ENCODE measurements around the gene RAD18. TPM values are rescaled to one million over a fixed set of nuclear protein-coding genes. Genes with fewer than 3 reads are reported as not detected.

Gene RAD18
- polyA plus RNA-seq, 4 donors, result 5.5 to 16.3 (median 8.1) TPM

DNA sequence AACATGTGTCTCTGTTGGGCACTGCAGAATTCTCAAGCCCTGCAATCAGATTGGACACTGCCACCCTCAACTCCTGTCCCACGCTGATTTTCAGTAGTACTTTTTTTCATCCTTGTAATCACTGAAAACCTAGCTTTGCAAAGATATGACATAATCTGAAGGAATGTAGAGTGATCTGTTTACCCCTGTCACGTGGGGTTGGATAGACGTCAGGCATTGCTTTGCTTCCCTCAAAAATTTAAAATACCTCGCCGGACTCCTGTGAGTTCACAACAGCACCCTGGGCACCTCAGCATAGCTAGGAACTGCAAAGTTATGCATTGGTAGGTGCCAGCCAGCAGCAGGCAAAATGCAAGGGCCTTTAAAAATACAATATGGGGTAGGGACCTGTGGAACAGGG is 122.7 kb downstream of the RAD18 start:
- no peaks in the 10 kb centered on the region for H3K36me3 ChIP-seq (ENCODE audit: control insufficient read depth in 3 of 3, insufficient read depth in 2 of 3, low read depth in 1 of 3, low read length in 3 of 3)
- no peaks in the 10 kb centered on the region for H3K9me3 ChIP-seq (ENCODE audit: control insufficient read depth in 2 of 2, insufficient read depth in 1 of 2, low read depth in 1 of 2, low read length in 1 of 2)
- no peaks in the 10 kb centered on the region for H3K27me3 ChIP-seq (ENCODE audit: control insufficient read depth in 3 of 3, insufficient read depth in 3 of 3, low read length in 3 of 3)
- H3K27ac ChIP-seq (ENCODE audit: low read depth in 1 of 3, low read length in 2 of 3), result no peak overlapping the region
- H3K4me1 ChIP-seq (ENCODE audit: control insufficient read depth in 3 of 3, insufficient read depth in 2 of 3, low read depth in 1 of 3, low read length in 2 of 3), result no peaks in the 10 kb centered on the region
- no peak overlapping the region for H3K4me3 ChIP-seq (ENCODE audit: low read depth in 1 of 3, low read length in 3 of 3)
- 77 to 89% (median 80%) methylated on average over 5 of the region's 5 CpGs for whole genome bisulfite sequencing, 3 donors
- FAIRE-seq, result no peak
- no peak for DNase-seq

GRCh38 chr3:8839607-8840325 is 123.5 kb downstream of the RAD18 start:
- DNase-seq (no peak), FAIRE-seq (no peak)
- H3K4me3 ChIP-seq (ENCODE audit: low read depth in 1 of 3, low read length in 3 of 3), result no peak overlapping the region
- H3K9me3 ChIP-seq (ENCODE audit: control insufficient read depth in 2 of 2, insufficient read depth in 1 of 2, low read depth in 1 of 2, low read length in 1 of 2), result no peaks in the 10 kb centered on the region
- H3K27me3 ChIP-seq (ENCODE audit: control insufficient read depth in 3 of 3, insufficient read depth in 3 of 3, low read length in 3 of 3), result no peaks in the 10 kb centered on the region
- WGBS, 3 donors, result 83 to 89% (median 88%) methylated on average over 9 of the region's 9 CpGs
- H3K4me1 ChIP-seq (ENCODE audit: control insufficient read depth in 3 of 3, insufficient read depth in 2 of 3, low read depth in 1 of 3, low read length in 2 of 3), result no peaks in the 10 kb centered on the region
- H3K27ac ChIP-seq (ENCODE audit: low read depth in 1 of 3, low read length in 2 of 3), result no peak overlapping the region
- H3K36me3 ChIP-seq (ENCODE audit: control insufficient read depth in 3 of 3, insufficient read depth in 2 of 3, low read depth in 1 of 3, low read length in 3 of 3), result no peaks in the 10 kb centered on the region

DNA sequence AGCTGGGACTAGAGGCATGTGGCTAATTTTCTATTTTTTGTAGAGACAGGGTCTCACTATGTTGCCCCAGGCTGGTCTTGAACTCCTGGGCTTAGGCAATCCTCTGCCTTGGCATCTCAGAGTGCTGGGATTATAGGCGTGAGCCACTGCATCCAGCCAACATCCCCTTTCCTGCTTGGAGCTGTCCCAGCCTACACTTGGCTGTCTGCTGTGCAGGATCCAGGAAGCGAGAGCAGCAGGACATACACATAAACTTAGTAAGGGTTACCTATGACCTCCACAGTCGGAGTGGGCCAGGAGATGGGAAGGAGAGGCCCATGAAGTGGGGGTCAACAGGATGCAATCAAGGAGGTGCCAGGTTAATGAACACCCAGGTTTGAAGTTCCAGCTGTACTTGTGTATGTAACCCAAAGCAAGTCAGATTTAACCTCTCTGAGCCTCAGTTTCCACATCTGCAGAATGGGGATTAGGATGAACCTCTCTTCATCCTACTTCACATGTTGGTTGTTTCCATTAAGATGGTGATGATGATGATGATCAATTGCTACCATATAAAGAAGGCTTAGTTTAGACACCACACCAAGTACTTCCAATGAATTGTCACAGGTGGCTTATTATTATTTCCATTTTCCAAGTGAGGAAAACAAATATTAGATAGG is 124.4 kb downstream of the RAD18 start:
- DNase-seq (no peak), FAIRE-seq (no peak)
- Histone ChIP-seq H3K4me1 (ENCODE audit: control insufficient read depth in 3 of 3, insufficient read depth in 2 of 3, low read depth in 1 of 3, low read length in 2 of 3) (no peaks in the 10 kb centered on the region), H3K27me3 (ENCODE audit: control insufficient read depth in 3 of 3, insufficient read depth in 3 of 3, low read length in 3 of 3) (no peaks in the 10 kb centered on the region), H3K4me3 (ENCODE audit: low read depth in 1 of 3, low read length in 3 of 3) (no peak overlapping the region), H3K36me3 (ENCODE audit: control insufficient read depth in 3 of 3, insufficient read depth in 2 of 3, low read depth in 1 of 3, low read length in 3 of 3) (no peaks in the 10 kb centered on the region), H3K9me3 (ENCODE audit: control insufficient read depth in 2 of 2, insufficient read depth in 1 of 2, low read depth in 1 of 2, low read length in 1 of 2) (no peaks in the 10 kb centered on the region), H3K27ac (ENCODE audit: low read depth in 1 of 3, low read length in 2 of 3) (no peak overlapping the region)
- 88 to 94% (median 91%) methylated on average over 3 of the region's 3 CpGs for WGBS, 3 donors

DNA sequence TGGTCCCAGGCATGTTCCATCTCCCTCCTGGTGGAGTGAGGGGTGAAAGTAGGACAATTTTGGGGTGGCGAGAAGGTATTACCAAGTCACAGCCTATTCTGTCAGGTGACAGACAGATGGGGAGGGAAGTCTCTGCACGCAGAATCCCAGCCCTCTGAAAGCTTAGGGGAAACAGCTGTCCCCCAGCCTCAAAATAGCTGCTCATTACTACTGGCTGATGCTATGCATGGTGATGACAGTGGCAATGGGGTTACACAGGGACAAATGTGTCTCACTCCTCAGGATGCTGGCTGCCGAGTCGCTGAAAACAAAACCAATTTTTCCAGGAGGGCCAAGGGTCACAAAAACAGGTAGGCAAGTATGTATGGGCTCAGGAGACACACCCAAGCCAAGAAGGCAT is 125.0 kb downstream of the RAD18 start:
- DNase-seq, result no peak
- Histone ChIP-seq H3K27ac (ENCODE audit: low read depth in 1 of 3, low read length in 2 of 3) (no peak overlapping the region), H3K27me3 (ENCODE audit: control insufficient read depth in 3 of 3, insufficient read depth in 3 of 3, low read length in 3 of 3) (no peaks in the 10 kb centered on the region), H3K9me3 (ENCODE audit: control insufficient read depth in 2 of 2, insufficient read depth in 1 of 2, low read depth in 1 of 2, low read length in 1 of 2) (no peaks in the 10 kb centered on the region), H3K36me3 (ENCODE audit: control insufficient read depth in 3 of 3, insufficient read depth in 2 of 3, low read depth in 1 of 3, low read length in 3 of 3) (no peaks in the 10 kb centered on the region), H3K4me3 (ENCODE audit: low read depth in 1 of 3, low read length in 3 of 3) (no peak overlapping the region), H3K4me1 (ENCODE audit: control insufficient read depth in 3 of 3, insufficient read depth in 2 of 3, low read depth in 1 of 3, low read length in 2 of 3) (no peaks in the 10 kb centered on the region)
- no peak for FAIRE-seq
- WGBS, 3 donors, result 48 to 64% (median 62%) methylated on average over 4 of the region's 4 CpGs

DNA sequence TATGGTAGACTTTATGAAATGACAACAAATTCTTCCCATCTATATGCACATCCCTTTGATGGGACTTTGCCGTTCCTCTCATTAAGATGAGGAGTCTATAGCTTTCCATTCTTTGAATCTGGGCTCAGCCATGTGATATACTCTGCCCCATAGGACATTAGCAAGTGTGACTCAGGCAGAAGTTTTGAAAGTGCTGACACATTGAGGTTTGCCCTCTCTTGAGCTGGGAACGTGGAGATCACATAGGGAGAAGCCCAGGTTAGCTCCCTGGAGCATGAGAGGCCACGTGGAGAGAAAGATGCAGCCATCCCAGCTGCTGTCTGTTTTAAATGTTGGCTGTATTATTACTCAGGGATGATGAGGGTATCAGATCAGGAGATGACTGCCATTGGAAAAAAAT is 126.1 kb downstream of the RAD18 start:
- H3K27me3 ChIP-seq (ENCODE audit: control insufficient read depth in 3 of 3, insufficient read depth in 3 of 3, low read length in 3 of 3), result no peaks in the 10 kb centered on the region
- H3K9me3 ChIP-seq (ENCODE audit: control insufficient read depth in 2 of 2, insufficient read depth in 1 of 2, low read depth in 1 of 2, low read length in 1 of 2), result no peaks in the 10 kb centered on the region
- no peaks in the 10 kb centered on the region for H3K36me3 ChIP-seq (ENCODE audit: control insufficient read depth in 3 of 3, insufficient read depth in 2 of 3, low read depth in 1 of 3, low read length in 3 of 3)
- H3K27ac ChIP-seq (ENCODE audit: low read depth in 1 of 3, low read length in 2 of 3), result no peak overlapping the region
- H3K4me3 ChIP-seq (ENCODE audit: low read depth in 1 of 3, low read length in 3 of 3), result no peak overlapping the region
- WGBS, 3 donors, result 77 to 82% (median 79%) methylated on average over 3 of the region's 3 CpGs
- no peaks in the 10 kb centered on the region for H3K4me1 ChIP-seq (ENCODE audit: control insufficient read depth in 3 of 3, insufficient read depth in 2 of 3, low read depth in 1 of 3, low read length in 2 of 3)
- DNase-seq, result no peak
- no peak for FAIRE-seq

DNA sequence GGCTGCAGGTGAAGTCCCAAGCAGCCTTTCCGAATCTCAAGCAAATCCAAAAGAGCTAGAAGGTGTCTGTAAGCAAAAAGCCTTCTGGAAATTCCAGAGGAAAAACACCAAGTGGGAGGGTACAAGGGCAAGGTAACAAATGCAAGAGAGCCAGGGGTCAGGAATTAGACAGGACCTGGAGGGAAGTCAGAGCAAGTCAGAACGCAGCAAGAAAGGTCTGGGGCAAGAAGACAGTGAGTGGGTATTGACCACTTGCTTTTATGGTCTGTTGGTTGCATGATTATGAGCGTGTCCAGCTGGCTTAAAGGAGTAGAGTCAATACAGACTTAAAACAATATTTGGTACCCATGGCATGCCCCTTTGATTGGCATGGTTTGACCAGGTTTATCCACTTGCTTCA is 127.2 kb downstream of the RAD18 start:
- H3K27ac ChIP-seq (ENCODE audit: low read depth in 1 of 3, low read length in 2 of 3), result no peak overlapping the region
- no peaks in the 10 kb centered on the region for H3K9me3 ChIP-seq (ENCODE audit: control insufficient read depth in 2 of 2, insufficient read depth in 1 of 2, low read depth in 1 of 2, low read length in 1 of 2)
- H3K36me3 ChIP-seq (ENCODE audit: control insufficient read depth in 3 of 3, insufficient read depth in 2 of 3, low read depth in 1 of 3, low read length in 3 of 3), result no peaks in the 10 kb centered on the region
- no peak overlapping the region for H3K4me3 ChIP-seq (ENCODE audit: low read depth in 1 of 3, low read length in 3 of 3)
- WGBS, 3 donors, result 85 to 89% (median 89%) methylated on average over 3 of the region's 3 CpGs
- H3K4me1 ChIP-seq (ENCODE audit: control insufficient read depth in 3 of 3, insufficient read depth in 2 of 3, low read depth in 1 of 3, low read length in 2 of 3), result no peaks in the 10 kb centered on the region
- DNase-seq (no peak), FAIRE-seq (no peak)
- no peaks in the 10 kb centered on the region for H3K27me3 ChIP-seq (ENCODE audit: control insufficient read depth in 3 of 3, insufficient read depth in 3 of 3, low read length in 3 of 3)

DNA sequence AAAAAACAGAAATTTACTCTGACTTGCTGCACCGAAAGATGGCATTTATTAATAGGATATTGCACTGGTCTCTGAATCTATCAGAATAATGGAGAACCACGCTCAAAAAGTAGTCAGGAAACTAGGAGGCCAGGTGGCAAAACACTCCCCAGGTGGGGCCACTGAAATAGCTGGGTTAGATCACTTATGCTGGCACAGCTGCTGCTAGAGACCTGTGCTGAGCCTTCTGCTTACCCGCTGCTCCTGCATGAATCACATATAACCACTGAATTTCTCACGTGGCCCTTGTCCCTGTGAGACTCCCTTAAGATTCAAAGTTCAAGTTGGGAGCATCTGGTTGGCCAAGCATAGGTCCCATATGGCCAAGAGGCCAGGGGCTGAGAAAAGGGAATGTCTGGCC is 127.9 kb downstream of the RAD18 start:
- FAIRE-seq (no peak), DNase-seq (peak in 1 of 2 donors; percentile 9)
- WGBS, 3 donors, result 60 to 65% (median 64%) methylated on average over 4 of the region's 4 CpGs
- Histone ChIP-seq H3K27ac (ENCODE audit: low read depth in 1 of 3, low read length in 2 of 3) (no peak overlapping the region), H3K36me3 (ENCODE audit: control insufficient read depth in 3 of 3, insufficient read depth in 2 of 3, low read depth in 1 of 3, low read length in 3 of 3) (no peaks in the 10 kb centered on the region), H3K9me3 (ENCODE audit: control insufficient read depth in 2 of 2, insufficient read depth in 1 of 2, low read depth in 1 of 2, low read length in 1 of 2) (no peaks in the 10 kb centered on the region), H3K4me3 (ENCODE audit: low read depth in 1 of 3, low read length in 3 of 3) (no peak overlapping the region), H3K27me3 (ENCODE audit: control insufficient read depth in 3 of 3, insufficient read depth in 3 of 3, low read length in 3 of 3) (no peaks in the 10 kb centered on the region), H3K4me1 (ENCODE audit: control insufficient read depth in 3 of 3, insufficient read depth in 2 of 3, low read depth in 1 of 3, low read length in 2 of 3) (no peaks in the 10 kb centered on the region)

GRCh38 chr3:8834974-8835373 is 128.3 kb downstream of the RAD18 start:
- Histone ChIP-seq H3K27ac (ENCODE audit: low read depth in 1 of 3, low read length in 2 of 3) (no peak overlapping the region), H3K27me3 (ENCODE audit: control insufficient read depth in 3 of 3, insufficient read depth in 3 of 3, low read length in 3 of 3) (no peaks in the 10 kb centered on the region), H3K4me3 (ENCODE audit: low read depth in 1 of 3, low read length in 3 of 3) (no peak overlapping the region), H3K36me3 (ENCODE audit: control insufficient read depth in 3 of 3, insufficient read depth in 2 of 3, low read depth in 1 of 3, low read length in 3 of 3) (no peaks in the 10 kb centered on the region), H3K9me3 (ENCODE audit: control insufficient read depth in 2 of 2, insufficient read depth in 1 of 2, low read depth in 1 of 2, low read length in 1 of 2) (no peaks in the 10 kb centered on the region), H3K4me1 (ENCODE audit: control insufficient read depth in 3 of 3, insufficient read depth in 2 of 3, low read depth in 1 of 3, low read length in 2 of 3) (no peaks in the 10 kb centered on the region)
- DNase-seq (no peak), FAIRE-seq (no peak)
- 80 to 91% (median 83%) methylated on average over 6 of the region's 6 CpGs for WGBS, 3 donors

- FAIRE-seq (no peak), DNase-seq (no peak)
- no peaks in the 10 kb centered on the region for H3K9me3 ChIP-seq (ENCODE audit: control insufficient read depth in 2 of 2, insufficient read depth in 1 of 2, low read depth in 1 of 2, low read length in 1 of 2)
- WGBS, 3 donors, result 89 to 96% (median 95%) methylated on average over 1 of the region's 1 CpG
- no peaks in the 10 kb centered on the region for H3K36me3 ChIP-seq (ENCODE audit: control insufficient read depth in 3 of 3, insufficient read depth in 2 of 3, low read depth in 1 of 3, low read length in 3 of 3)
- H3K4me3 ChIP-seq (ENCODE audit: low read depth in 1 of 3, low read length in 3 of 3), result no peak overlapping the region
- H3K27ac ChIP-seq (ENCODE audit: low read depth in 1 of 3, low read length in 2 of 3), result no peak overlapping the region
- no peaks in the 10 kb centered on the region for H3K27me3 ChIP-seq (ENCODE audit: control insufficient read depth in 3 of 3, insufficient read depth in 3 of 3, low read length in 3 of 3)
- H3K4me1 ChIP-seq (ENCODE audit: control insufficient read depth in 3 of 3, insufficient read depth in 2 of 3, low read depth in 1 of 3, low read length in 2 of 3), result no peaks in the 10 kb centered on the region
Measured at GRCh38 chr3:8827641-8828040, 135.6 kb downstream of the RAD18 start.
